Peyer's patch (tissue), 4 donors: ENCODE measurements around the gene ZNF268. TPM values are rescaled to one million over a fixed set of nuclear protein-coding genes. Genes with fewer than 3 reads are reported as not detected.

Experiments used
- DNase-seq, 3 donors: peaks; one replicate each; pipeline ENCODE4 v3.0.0-alpha.2; 2017 to 2019
- H3K27ac ChIP-seq, 4 donors: fragments of 200-600 bp; sonication (generic); one replicate each; pipeline ENCODE4 v1.5.1; 2016 to 2019
- H3K27me3 ChIP-seq, 2 donors: fragments of 200-600 bp; sonication (generic); one replicate each; pipeline ENCODE4 v1.5.1; 2019
- H3K36me3 ChIP-seq, 3 donors: fragments of 200-600 bp; sonication (generic); one replicate each; pipeline ENCODE4 v1.5.1; 2016 to 2019
- H3K4me1 ChIP-seq, 4 donors: fragments of 200-600 bp; sonication (generic); one replicate each; pipeline ENCODE4 v1.5.1; 2016 to 2019
- H3K4me3 ChIP-seq, 4 donors: fragments of 200-600 bp; sonication (generic); 1 replicate in 3 of 4; 2 replicates in 1 of 4; pipeline ENCODE4 v1.5.1; 2016 to 2019; ENCODE audit warnings: mild to moderate bottlenecking in 1 of 4
- H3K9me3 ChIP-seq, 4 donors: fragments of 200-600 bp; sonication (generic); one replicate each; pipeline ENCODE4 v1.5.1; 2016 to 2019; ENCODE audit warnings: mild to moderate bottlenecking in 1 of 4
- POLR2A ChIP-seq, 2 donors: fragments of 450-650 bp; IDR thresholded peaks; one replicate each; pipeline ENCODE4 v1.5.1; 2017; ENCODE audit warnings: antibody characterized with exemption in 2 of 2, mild to moderate bottlenecking in 2 of 2, moderate library complexity in 2 of 2
- total RNA-seq, 4 donors: library from RNA; depleted of rRNA; stranded (reverse); fragments of >200 nt; gene quantifications; one replicate each; pipeline ENCODE4 v1.1.0, GENCODE V29; 2016
- TF ChIP-seq, protein P1 (sequence below), 6 experiments: fragments of 450-650 bp in 4 of 6; fragments of 200-600 bp in 2 of 6; sonication (generic) in 1 of 6; IDR thresholded peaks; one replicate each; pipeline ENCODE4 v1.5.1; 2017 to 2019; ENCODE audit warnings: antibody characterized with exemption in 6 of 6, mild to moderate bottlenecking in 3 of 6, moderate library complexity in 1 of 6

Gene ZNF268
- total RNA-seq, 4 donors from 2014 or later: 10.0 to 24.3 (median 14.9) TPM

DNA sequence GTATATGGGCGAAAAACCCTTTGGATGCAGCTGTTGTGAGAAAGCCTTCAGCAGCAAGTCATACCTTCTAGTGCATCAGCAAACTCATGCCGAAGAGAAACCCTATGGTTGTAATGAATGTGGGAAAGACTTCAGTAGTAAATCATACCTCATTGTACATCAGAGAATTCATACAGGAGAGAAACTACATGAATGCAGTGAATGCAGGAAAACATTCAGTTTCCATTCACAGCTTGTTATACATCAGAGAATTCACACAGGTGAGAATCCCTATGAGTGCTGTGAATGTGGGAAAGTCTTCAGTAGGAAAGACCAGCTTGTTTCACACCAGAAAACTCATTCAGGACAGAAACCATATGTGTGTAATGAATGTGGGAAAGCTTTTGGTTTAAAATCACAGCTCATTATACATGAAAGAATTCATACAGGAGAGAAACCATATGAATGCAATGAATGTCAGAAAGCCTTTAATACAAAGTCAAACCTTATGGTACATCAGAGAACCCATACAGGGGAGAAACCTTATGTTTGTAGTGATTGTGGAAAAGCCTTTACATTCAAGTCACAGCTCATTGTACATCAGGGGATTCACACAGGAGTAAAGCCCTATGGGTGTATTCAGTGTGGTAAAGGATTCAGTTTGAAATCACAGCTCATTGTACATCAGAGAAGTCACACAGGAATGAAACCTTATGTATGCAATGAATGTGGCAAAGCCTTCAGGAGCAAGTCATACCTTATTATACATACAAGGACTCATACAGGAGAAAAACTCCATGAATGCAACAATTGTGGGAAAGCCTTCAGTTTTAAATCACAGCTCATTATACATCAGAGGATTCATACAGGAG lies 21.4 kb downstream of the ZNF268 start:
- Histone ChIP-seq H3K4me3 (no peak overlapping the region), H3K9me3 (peaks cover 0 to 80% (median 45%) of the 10 kb centered on the region in 4 donors), H3K36me3 (peaks cover 0 to 34% (median 0%) of the 10 kb centered on the region in 3 donors), H3K4me1 (no peaks in the 10 kb centered on the region), H3K27ac (no peak overlapping the region), H3K27me3 (no peaks in the 10 kb centered on the region)
- TF ChIP-seq, protein P1, sequence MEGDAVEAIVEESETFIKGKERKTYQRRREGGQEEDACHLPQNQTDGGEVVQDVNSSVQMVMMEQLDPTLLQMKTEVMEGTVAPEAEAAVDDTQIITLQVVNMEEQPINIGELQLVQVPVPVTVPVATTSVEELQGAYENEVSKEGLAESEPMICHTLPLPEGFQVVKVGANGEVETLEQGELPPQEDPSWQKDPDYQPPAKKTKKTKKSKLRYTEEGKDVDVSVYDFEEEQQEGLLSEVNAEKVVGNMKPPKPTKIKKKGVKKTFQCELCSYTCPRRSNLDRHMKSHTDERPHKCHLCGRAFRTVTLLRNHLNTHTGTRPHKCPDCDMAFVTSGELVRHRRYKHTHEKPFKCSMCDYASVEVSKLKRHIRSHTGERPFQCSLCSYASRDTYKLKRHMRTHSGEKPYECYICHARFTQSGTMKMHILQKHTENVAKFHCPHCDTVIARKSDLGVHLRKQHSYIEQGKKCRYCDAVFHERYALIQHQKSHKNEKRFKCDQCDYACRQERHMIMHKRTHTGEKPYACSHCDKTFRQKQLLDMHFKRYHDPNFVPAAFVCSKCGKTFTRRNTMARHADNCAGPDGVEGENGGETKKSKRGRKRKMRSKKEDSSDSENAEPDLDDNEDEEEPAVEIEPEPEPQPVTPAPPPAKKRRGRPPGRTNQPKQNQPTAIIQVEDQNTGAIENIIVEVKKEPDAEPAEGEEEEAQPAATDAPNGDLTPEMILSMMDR (IDR thresholded peaks at IDR 0.05): no peak
- no peak for TF ChIP-seq POLR2A (IDR thresholded peaks at IDR 0.05)
- DNase-seq: no peak

DNA sequence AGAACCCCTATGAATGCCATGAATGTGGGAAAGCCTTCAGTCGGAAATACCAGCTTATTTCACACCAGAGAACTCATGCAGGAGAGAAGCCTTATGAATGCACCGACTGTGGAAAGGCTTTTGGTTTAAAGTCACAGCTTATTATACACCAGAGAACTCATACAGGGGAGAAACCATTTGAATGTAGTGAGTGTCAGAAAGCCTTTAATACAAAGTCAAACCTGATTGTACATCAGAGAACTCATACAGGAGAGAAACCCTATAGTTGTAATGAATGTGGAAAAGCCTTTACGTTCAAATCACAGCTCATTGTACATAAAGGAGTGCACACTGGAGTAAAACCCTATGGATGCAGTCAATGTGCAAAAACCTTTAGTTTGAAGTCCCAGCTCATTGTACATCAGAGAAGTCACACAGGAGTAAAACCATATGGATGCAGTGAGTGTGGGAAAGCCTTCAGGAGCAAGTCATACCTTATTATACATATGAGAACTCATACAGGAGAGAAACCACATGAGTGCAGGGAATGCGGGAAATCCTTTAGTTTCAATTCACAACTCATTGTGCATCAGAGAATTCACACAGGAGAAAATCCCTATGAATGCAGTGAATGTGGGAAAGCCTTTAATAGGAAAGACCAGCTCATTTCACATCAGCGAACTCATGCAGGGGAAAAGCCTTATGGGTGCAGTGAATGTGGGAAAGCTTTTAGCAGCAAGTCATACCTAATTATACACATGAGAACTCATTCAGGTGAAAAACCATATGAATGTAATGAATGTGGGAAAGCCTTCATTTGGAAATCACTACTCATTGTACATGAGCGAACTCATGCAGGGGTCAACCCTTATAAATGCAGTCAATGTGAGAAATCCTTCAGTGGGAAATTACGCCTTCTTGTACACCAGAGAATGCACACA lies 22.3 kb downstream of the ZNF268 start:
- Histone ChIP-seq H3K9me3 (peaks cover 0 to 89% (median 49%) of the 10 kb centered on the region in 4 donors), H3K36me3 (peaks cover 0 to 34% (median 0%) of the 10 kb centered on the region in 3 donors), H3K27ac (no peak overlapping the region), H3K27me3 (no peaks in the 10 kb centered on the region), H3K4me1 (no peaks in the 10 kb centered on the region), H3K4me3 (no peak overlapping the region)
- DNase-seq: no peak
- TF ChIP-seq POLR2A (IDR thresholded peaks at IDR 0.05): no peak
- TF ChIP-seq, protein P1 (IDR thresholded peaks at IDR 0.05): no peak

- TF ChIP-seq POLR2A (IDR thresholded peaks at IDR 0.05): no peak
- TF ChIP-seq, protein P1 (IDR thresholded peaks at IDR 0.05): no peak
- no peak for DNase-seq
- peaks cover 0 to 34% (median 0%) of the 10 kb centered on the region in 3 donors for H3K36me3 ChIP-seq
- no peak overlapping the region for H3K4me3 ChIP-seq
- H3K4me1 ChIP-seq: no peaks in the 10 kb centered on the region
- H3K9me3 ChIP-seq: peaks cover 0 to 95% (median 52%) of the 10 kb centered on the region in 4 donors
- H3K27ac ChIP-seq: no peak overlapping the region
- no peaks in the 10 kb centered on the region for H3K27me3 ChIP-seq
Measured at GRCh38 chr12:133204264-133204603, 22.9 kb downstream of the ZNF268 start.

- H3K9me3 ChIP-seq: peaks cover 0 to 99% (median 61%) of the 10 kb centered on the region in 4 donors
- H3K4me1 ChIP-seq: no peaks in the 10 kb centered on the region
Measured at GRCh38 chr12:133206390-133206789, 25.1 kb downstream of the ZNF268 start.

GRCh38 chr12:133215724-133216123 lies 34.4 kb downstream of the ZNF268 start:
- Histone ChIP-seq H3K36me3 (no peaks in the 10 kb centered on the region), H3K27ac (no peak overlapping the region), H3K4me3 (no peak overlapping the region), H3K27me3 (no peaks in the 10 kb centered on the region), H3K4me1 (no peaks in the 10 kb centered on the region), H3K9me3 (peaks cover 0 to 48% (median 22%) of the 10 kb centered on the region in 4 donors)
- no peak for TF ChIP-seq POLR2A (IDR thresholded peaks at IDR 0.05)
- TF ChIP-seq, protein P1 (IDR thresholded peaks at IDR 0.05): no peak
- DNase-seq: no peak

More at GRCh38 chr12:133206390-133206789, 25.1 kb downstream of the ZNF268 start:
- Histone ChIP-seq H3K36me3 (peaks cover 0 to 20% (median 0%) of the 10 kb centered on the region in 3 donors), H3K4me3 (no peak overlapping the region), H3K27ac (no peak overlapping the region), H3K27me3 (no peaks in the 10 kb centered on the region)
- DNase-seq: no peak
- no peak for TF ChIP-seq POLR2A (IDR thresholded peaks at IDR 0.05)
- TF ChIP-seq, protein P1 (IDR thresholded peaks at IDR 0.05): no peak
